ENCODE data around the gene CERS4.
"Not testable (repeated sequence)": the region's sequence is repeated elsewhere in the genome, so short reads cannot be mapped to it uniquely, and the experiment has no call there.

The CERS4 gene

GRCh38 chr19:8241646-8242045 is 32.5 kb downstream of the CERS4 start:
- DNase-seq (ENCODE audit: low read depth, low spot score) = no peak

GRCh38 chr19:8242211-8242821 is 33.1 kb downstream of the CERS4 start:
- no peak for DNase-seq (ENCODE audit: low read depth, low spot score)

- no peak for DNase-seq (ENCODE audit: low read depth, low spot score)
Measured at GRCh38 chr19:8243146-8243545, 34.0 kb downstream of the CERS4 start.

GRCh38 chr19:8244442-8244841 is 35.3 kb downstream of the CERS4 start:
- DNase-seq (ENCODE audit: low read depth, low spot score) = no peak

- no peak for DNase-seq (ENCODE audit: low read depth, low spot score)
Measured at GRCh38 chr19:8245869-8246835, 37.0 kb downstream of the CERS4 start.

GRCh38 chr19:8247129-8247890 is 38.1 kb downstream of the CERS4 start:
- DNase-seq (ENCODE audit: low read depth, low spot score) = not testable (repeated sequence)

GRCh38 chr19:8248348-8249328 is 39.5 kb downstream of the CERS4 start:
- no peak for DNase-seq (ENCODE audit: low read depth, low spot score)

- no peak for DNase-seq (ENCODE audit: low read depth, low spot score)
Measured at GRCh38 chr19:8250596-8250995, 41.4 kb downstream of the CERS4 start.

- DNase-seq (ENCODE audit: low read depth, low spot score) = no peak
Measured at GRCh38 chr19:8251025-8251472, 41.9 kb downstream of the CERS4 start.

GRCh38 chr19:8252922-8253589 is 43.9 kb downstream of the CERS4 start:
- no peak for DNase-seq (ENCODE audit: low read depth, low spot score)

- DNase-seq (ENCODE audit: low read depth, low spot score) = no peak
Measured at GRCh38 chr19:8253678-8254077, 44.5 kb downstream of the CERS4 start.

- DNase-seq (ENCODE audit: low read depth, low spot score) = no peak
Measured at GRCh38 chr19:8254286-8255001, 45.3 kb downstream of the CERS4 start.

GRCh38 chr19:8255426-8256125 is 46.4 kb downstream of the CERS4 start:
- no peak for DNase-seq (ENCODE audit: low read depth, low spot score)

- no peak for DNase-seq (ENCODE audit: low read depth, low spot score)
Measured at GRCh38 chr19:8256276-8257051, 47.3 kb downstream of the CERS4 start.

GRCh38 chr19:8257052-8257443 is 47.9 kb downstream of the CERS4 start:
- DNase-seq (ENCODE audit: low read depth, low spot score) = no peak

GRCh38 chr19:8259142-8259921 is 50.2 kb downstream of the CERS4 start:
- DNase-seq (ENCODE audit: low read depth, low spot score) = no peak

GRCh38 chr19:8259922-8260247 is 50.7 kb downstream of the CERS4 start:
- no peak for DNase-seq (ENCODE audit: low read depth, low spot score)

GRCh38 chr19:8261347-8261746 is 52.2 kb downstream of the CERS4 start:
- DNase-seq (ENCODE audit: low read depth, low spot score) = no peak

Measured in smooth muscle cell of the brain vasculature (primary cell).